ENCODE results near the gene MYOCD.

Gene MYOCD

DNA sequence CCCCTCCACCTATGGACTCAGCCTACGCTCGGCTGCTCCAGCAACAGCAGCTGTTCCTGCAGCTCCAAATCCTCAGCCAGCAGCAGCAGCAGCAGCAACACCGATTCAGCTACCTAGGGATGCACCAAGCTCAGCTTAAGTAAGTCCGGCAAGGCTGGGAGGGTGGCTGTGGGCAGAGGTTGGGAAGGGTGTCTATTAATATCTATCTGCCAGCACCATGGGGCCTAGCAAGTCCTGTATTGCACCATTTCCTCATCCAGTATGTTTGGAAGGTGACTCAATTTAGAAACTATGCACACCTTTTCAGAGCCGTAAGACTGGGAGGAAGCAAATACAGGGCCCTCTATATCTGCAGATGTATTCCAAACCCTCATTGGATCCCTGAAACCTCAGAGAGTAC is 78.6 kb downstream of the MYOCD start:
- TF ChIP-seq, protein P1, sequence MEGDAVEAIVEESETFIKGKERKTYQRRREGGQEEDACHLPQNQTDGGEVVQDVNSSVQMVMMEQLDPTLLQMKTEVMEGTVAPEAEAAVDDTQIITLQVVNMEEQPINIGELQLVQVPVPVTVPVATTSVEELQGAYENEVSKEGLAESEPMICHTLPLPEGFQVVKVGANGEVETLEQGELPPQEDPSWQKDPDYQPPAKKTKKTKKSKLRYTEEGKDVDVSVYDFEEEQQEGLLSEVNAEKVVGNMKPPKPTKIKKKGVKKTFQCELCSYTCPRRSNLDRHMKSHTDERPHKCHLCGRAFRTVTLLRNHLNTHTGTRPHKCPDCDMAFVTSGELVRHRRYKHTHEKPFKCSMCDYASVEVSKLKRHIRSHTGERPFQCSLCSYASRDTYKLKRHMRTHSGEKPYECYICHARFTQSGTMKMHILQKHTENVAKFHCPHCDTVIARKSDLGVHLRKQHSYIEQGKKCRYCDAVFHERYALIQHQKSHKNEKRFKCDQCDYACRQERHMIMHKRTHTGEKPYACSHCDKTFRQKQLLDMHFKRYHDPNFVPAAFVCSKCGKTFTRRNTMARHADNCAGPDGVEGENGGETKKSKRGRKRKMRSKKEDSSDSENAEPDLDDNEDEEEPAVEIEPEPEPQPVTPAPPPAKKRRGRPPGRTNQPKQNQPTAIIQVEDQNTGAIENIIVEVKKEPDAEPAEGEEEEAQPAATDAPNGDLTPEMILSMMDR (IDR thresholded peaks at IDR 0.05; ENCODE audit: low read depth, low read length): no peak
- Histone ChIP-seq H3K27me3 (ENCODE audit: insufficient read depth, low read depth, severe bottlenecking) (no peaks in the 10 kb centered on the region), H3K36me3 (no peaks in the 10 kb centered on the region), H3K4me3 (ENCODE audit: low read depth, low read length) (no peak overlapping the region), H3K27ac (no peak overlapping the region), H3K9me3 (ENCODE audit: severe bottlenecking) (no peaks in the 10 kb centered on the region)
- peak; percentile 9 for DNase-seq

DNA sequence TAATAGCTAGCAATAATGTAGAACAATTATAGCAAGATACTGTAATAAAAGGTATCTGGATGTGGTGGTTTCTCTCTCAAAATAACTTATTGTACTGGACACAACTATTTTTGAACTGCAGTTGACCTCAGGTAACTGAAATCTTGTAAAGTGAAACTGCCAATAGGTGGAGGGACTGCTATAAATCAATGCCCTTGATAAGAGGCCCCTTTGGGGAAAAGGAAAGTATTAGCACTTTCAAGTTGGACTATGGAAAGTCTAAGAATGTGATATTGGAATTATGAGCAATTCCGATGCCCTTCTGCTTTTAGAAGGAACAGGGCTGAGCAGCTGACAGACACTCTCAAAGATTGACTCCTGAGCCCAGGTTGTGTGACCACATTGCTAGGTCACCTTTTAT is 79.1 kb downstream of the MYOCD start:
- Histone ChIP-seq H3K36me3 (no peaks in the 10 kb centered on the region), H3K9me3 (ENCODE audit: severe bottlenecking) (no peaks in the 10 kb centered on the region), H3K4me3 (ENCODE audit: low read depth, low read length) (no peak overlapping the region), H3K27me3 (ENCODE audit: insufficient read depth, low read depth, severe bottlenecking) (no peaks in the 10 kb centered on the region), H3K27ac (no peak overlapping the region)
- TF ChIP-seq, protein P1 (IDR thresholded peaks at IDR 0.05; ENCODE audit: low read depth, low read length): no peak
- no peak for DNase-seq

DNA sequence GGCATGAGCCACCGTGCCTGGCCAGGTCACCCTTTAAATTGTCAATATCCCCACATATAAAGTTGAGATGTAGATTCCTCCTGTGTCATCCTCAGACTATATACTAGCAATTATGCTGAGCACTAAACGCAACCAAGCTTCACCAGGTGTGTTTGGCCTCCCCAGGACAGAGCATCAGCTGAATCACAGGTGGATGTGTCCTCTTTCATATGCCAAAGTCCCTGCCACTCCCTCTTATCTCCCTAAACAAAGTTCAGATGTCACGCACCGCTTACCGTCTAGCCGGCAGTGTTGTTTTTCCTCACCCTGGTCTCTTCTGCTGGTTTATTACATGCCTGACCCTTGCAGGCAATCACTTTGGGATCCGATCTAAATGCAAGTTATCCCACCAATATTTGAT is 79.8 kb downstream of the MYOCD start:
- TF ChIP-seq, protein P1 (IDR thresholded peaks at IDR 0.05; ENCODE audit: low read depth, low read length): no peak
- Histone ChIP-seq H3K27me3 (ENCODE audit: insufficient read depth, low read depth, severe bottlenecking) (no peaks in the 10 kb centered on the region), H3K27ac (no peak overlapping the region), H3K9me3 (ENCODE audit: severe bottlenecking) (no peaks in the 10 kb centered on the region), H3K36me3 (no peaks in the 10 kb centered on the region), H3K4me3 (ENCODE audit: low read depth, low read length) (no peak overlapping the region)
- DNase-seq: no peak

DNA sequence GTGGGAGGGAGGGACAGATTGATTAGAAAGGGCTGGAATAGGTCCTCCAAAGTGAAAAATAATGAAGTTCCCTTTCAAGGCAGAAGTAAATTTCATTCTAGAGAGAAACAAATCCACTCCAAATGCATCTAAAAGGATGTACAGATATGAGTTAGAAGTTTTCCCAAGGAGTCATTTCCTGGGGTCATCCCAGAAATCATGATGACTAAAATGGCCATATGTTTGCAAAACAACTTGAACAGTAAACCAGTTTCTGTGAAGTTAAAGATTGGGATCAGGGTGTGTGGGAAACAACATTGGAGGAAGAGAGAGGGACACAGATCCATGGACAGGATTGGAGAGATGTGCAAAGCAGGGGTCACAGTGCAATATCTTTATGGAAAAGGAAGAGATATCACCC is 91.1 kb downstream of the MYOCD start:
- H3K27ac ChIP-seq: no peak overlapping the region
- DNase-seq: no peak
- no peaks in the 10 kb centered on the region for H3K27me3 ChIP-seq (ENCODE audit: insufficient read depth, low read depth, severe bottlenecking)
- no peak overlapping the region for H3K4me3 ChIP-seq (ENCODE audit: low read depth, low read length)
- no peaks in the 10 kb centered on the region for H3K9me3 ChIP-seq (ENCODE audit: severe bottlenecking)
- H3K36me3 ChIP-seq: no peaks in the 10 kb centered on the region
- TF ChIP-seq, protein P1 (IDR thresholded peaks at IDR 0.05; ENCODE audit: low read depth, low read length): no peak

DNA sequence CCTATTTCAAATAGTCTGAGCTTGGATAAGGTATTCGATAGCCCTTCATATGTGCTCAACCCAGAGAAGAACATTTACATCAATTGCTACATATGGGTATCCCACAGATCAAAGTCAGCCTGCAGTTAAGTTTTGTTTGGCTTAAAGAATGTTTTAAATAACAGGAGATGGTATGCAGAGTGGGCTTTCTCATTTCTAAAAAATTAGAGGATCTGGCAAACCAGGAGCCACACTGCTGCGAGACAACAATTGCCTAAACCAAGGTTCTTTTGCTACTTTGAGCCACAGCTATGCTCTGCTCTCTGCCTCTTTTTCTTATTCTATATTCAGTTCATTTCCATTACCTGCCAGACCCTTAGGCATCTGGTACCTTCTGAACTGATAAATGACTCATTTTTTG is 93.4 kb downstream of the MYOCD start:
- H3K36me3 ChIP-seq: no peaks in the 10 kb centered on the region
- no peak for DNase-seq
- H3K9me3 ChIP-seq (ENCODE audit: severe bottlenecking): no peaks in the 10 kb centered on the region
- H3K27ac ChIP-seq: no peak overlapping the region
- no peak overlapping the region for H3K4me3 ChIP-seq (ENCODE audit: low read depth, low read length)
- no peaks in the 10 kb centered on the region for H3K27me3 ChIP-seq (ENCODE audit: insufficient read depth, low read depth, severe bottlenecking)
- TF ChIP-seq, protein P1 (IDR thresholded peaks at IDR 0.05; ENCODE audit: low read depth, low read length): no peak

DNA sequence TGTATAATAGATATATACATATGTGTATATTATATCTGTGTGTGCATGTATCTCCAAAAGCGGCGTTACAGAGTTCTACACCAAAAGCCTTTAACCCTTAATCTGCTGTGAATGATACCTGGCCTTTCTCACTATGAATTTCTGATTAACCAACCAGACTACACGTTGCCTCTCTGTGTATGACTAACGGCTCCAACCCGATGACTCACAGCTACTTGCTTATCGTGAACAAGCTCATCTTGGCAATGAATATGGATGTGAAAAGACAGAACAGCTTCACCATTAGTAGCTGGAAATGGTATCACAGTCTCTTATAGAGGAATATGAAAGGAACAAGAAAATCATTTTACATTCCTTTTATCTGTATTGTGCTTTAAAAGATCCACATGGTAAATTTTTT is 99.9 kb downstream of the MYOCD start:
- no peaks in the 10 kb centered on the region for H3K36me3 ChIP-seq
- no peak for DNase-seq
- no peaks in the 10 kb centered on the region for H3K9me3 ChIP-seq (ENCODE audit: severe bottlenecking)
- TF ChIP-seq, protein P1 (IDR thresholded peaks at IDR 0.05; ENCODE audit: low read depth, low read length): no peak
- no peak overlapping the region for H3K27ac ChIP-seq
- no peaks in the 10 kb centered on the region for H3K27me3 ChIP-seq (ENCODE audit: insufficient read depth, low read depth, severe bottlenecking)
- no peak overlapping the region for H3K4me3 ChIP-seq (ENCODE audit: low read depth, low read length)

All from WERI-Rb-1 (cell line).